NCI-H2081 treated with DMSO at 0.1 percent for 48 hours (cell line): ENCODE results near the gene SNRPA1.

Experiments used
- DNase-seq: peaks from one replicate; lab custom pipeline; 2025; lab: John Stamatoyannopoulos, UW

Gene SNRPA1

DNA sequence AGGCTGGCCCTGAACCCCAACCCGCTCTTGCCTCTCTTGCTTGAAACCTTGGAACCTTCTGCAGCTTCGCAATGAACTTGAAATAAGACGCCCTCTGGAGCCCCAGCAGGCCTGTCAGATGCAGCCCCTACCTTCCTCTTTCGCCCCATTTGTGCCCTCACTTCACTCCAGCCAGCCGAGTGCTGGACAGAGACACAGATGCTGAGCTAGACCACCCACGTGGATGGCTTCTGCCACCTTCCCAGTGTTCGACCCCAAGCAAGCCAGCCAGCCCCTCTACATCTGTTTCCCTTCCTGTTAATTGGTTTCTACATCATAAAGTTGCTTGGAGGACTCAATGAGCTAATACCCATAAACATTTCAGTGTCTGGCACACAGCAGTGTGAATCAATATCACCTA lies 23.8 kb upstream of the SNRPA1 start:
- DNase-seq: no peak

DNA sequence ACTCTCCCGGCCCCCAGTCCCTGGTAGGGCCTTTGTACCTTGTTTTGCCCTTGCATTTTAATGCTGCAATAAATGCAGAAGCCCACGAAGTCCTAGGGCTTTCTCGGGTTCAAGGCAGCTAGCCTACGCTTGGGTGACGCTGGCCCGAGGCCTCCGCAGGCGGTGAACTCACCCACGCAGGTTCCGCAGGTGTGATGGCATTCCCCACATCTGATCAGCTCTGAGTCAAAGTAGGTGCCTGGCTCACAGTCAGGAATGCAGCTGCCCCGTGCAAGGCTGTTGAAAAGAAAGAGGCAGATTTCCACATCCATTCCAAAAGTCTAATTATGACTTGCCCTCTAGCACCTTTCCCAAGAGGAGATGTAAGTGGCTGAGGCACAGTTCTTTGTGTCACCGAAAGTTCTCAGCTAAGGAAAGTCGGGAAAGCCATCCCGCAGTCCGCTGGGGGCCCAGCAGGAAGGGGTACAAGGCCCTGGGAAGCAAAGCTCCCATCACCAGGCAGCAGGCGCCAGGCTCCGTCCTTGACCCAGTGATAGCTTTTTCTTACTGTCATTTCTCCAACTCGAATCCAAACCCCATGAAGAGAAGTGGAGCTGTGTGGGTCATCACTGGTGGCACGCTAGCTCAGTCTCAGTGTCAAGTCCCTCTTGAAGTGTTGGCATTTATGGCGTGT lies 23.2 kb upstream of the SNRPA1 start:
- DNase-seq: no peak

DNA sequence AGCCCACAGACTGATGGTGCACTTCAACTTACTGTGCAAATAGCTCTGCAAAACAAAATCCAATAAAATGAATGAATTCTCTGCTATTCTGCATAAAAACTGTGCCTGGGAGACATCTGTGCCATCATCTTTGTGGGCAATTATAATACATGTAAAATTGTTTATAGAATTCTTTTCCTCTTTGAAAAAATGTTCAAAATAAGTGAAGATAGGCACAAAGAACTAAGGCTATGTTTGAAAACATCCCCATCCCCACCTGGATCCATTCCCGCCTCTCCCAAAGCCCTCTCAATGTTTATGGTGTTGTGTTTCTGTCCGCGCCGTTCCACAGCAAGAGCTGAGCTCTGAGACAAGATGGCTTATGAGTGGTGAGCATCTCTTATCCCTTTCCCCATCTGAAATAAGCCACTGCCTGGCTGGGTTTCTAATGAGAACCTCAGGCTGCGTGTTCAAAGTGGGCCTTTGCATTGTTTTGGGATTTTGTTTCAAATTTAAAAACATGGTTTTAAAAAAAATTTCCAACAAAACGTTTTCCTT lies 22.4 kb upstream of the SNRPA1 start:
- DNase-seq: no peak

DNA sequence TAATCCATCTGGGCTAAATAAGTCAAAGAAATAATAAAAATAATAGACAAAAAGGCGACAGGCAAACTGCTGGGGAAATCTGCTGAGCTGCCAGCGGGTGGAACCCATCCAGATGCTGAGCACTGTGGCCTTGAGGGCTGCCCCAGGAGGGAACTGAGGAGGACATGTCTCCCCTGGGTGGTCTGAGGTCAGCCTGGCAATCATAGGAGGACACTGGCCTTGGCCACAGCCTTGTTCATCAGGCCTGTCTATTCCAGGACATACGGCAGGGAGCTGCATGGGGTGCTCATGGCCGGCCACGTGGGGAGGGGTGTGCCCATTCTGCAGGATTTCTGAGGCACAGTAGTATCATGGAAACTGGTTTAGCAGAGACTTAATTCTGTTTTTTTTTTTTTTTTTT lies 21.5 kb upstream of the SNRPA1 start:
- no peak for DNase-seq

DNA sequence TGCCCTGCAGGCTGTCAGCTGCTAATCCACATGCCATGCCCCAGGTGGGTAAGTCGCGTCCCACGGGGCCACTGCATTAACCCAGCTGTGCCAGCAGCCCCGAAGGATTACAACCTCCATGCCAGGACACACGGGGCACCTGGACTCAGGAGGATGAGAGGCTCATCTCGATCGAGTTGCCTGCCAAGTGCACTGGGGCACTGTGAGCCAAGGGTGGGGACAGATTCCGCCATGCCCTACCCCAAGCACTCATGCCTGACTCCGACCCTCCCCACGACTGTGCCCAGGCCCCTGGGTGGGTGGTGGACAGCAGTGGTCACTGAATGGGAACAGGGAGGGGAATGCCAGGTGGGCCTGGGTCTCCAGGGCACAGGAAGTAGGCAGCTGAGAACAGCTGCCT lies 20.7 kb upstream of the SNRPA1 start:
- no peak for DNase-seq

DNA sequence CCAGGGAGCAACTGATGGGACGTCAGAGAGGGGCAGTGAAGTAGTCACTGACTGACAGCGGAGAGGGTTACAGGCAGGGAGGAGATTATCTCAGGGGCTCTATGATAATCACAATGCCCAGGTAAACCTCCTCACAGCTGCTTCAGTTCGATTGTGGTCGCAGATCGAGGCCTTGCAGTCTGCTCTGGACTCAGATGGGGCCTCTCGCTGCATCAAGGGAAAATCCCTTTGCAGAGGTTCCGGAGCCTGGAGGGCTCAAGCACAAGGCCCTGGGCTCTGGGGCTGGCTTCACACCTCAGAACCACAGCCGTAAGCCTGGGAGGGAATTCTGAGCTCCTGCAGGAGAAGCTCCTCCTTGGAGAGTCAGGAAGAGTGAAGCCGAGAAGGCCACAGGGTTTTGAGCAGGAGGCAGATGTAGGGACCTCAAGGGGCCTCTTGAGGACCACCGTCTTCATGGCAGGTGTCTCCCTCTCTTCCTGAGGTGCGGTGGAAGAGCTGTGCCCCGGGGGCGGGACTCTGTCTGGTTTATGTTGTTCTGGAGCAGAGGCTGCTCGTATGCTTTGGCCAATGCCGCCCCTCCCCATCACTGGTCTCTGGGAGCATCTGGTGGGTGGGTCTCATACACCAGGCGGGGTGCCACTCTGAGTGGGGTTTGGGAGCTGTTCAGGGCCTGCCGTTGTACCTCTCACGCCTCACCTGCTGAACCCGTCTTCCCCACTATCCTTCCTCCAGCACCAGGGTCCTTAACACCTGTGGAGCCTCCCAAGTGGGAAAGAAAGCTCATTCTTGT lies 19.5 kb upstream of the SNRPA1 start:
- DNase-seq: no peak

DNA sequence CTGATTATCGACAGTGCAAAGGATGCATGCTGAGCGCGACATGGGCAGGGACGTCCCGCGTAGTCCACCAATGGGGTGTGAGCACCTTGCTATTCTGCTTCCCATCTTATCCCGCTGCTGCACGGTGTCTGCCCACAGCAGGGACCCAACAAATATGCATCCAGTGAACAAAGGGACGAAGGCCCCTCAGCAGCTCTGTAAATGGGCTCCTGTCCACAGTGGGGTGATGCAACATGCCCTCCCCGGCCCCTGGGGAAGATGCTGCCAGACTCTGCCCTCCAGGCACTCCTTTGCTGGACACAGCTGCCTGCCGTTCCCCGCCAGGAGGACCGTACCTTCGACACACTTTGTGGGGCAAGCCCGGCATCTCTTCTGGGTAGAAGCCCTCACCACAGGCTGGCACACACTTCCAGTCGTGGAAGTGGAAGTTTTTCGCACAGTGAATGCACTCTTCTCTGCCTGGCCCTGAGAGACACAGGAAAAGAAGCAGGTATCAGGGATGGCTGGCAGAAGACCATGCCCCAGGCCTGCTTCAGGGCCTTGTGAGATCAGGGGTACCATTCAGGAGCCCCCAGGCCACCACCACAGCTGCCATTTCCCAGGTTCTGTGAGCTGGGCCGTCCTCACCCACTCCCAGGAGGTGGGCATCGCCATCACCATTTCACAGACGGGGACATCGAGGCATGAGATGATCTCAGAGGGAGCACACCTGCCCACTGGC lies 18.2 kb upstream of the SNRPA1 start:
- DNase-seq: no peak

DNA sequence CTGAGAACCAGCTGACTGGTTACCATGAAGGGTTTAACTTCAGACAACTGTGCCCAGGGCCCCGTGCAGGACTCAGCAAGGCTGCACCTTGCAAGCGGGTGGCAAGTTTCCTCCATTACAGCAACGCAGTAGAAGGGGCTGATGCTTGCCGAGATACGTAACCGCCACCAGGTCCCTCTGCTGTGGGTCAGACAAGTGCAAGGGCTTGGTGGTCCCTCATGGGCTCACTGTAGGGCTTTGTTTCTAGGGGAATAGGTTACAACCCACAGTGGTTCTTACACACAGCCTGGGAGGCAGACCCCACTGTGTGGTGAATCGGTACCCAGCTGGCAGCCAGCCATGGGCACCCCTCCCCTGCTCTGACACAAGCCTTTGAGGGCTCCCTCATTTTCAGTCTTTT lies 15.5 kb upstream of the SNRPA1 start:
- DNase-seq: no peak

DNA sequence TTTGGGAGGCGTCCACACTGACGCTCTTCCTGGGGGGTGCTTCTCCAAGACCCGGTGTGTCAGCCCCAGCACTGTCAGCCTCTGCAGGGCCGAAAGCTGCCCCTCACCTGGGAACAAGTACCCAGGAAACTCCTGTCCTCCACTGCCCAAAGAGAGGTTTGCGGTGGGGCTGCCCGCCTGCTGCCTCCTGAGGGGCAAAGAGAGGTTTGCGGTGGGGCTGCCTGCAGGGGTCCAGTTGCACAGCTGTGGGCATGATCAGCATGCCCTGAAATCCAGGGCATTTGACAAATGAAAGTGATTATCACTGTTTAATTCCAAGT lies 15.1 kb upstream of the SNRPA1 start:
- DNase-seq: no peak

DNA sequence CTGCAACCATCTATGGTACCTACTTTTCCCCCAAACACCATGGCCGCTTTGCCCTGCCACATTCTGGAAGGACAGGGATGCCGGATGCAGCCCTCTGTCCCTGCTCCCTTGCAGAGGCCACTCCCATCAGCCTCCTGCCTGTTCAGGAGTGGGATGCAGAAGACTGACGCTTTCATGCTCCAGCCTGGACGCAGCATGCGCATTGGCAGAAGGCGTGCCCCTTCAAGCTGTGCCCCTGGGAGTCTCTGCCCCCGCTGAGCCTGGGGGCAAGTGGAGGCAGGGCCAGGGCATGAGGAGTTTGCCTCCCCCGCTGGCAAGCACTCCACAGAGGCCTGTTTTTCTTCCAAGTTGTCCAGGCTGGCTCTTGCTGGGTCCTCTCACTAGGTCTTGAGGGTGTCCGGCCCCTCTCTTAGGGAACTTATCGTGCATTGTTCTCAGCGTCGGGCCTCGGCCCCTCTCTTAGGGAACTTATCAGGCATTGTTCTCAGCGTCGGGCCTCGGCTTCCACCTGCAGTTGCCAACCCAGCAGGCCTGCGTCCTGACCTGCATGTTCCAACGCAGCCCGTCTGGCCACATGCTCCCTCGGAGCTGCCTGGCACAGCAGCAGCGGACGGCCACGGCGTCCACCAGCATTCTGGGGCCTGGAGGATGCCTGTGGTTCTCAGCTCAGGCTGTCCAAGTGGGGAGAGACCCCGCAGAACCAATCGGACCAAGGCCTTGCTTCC lies 14.6 kb upstream of the SNRPA1 start:
- DNase-seq: no peak

DNA sequence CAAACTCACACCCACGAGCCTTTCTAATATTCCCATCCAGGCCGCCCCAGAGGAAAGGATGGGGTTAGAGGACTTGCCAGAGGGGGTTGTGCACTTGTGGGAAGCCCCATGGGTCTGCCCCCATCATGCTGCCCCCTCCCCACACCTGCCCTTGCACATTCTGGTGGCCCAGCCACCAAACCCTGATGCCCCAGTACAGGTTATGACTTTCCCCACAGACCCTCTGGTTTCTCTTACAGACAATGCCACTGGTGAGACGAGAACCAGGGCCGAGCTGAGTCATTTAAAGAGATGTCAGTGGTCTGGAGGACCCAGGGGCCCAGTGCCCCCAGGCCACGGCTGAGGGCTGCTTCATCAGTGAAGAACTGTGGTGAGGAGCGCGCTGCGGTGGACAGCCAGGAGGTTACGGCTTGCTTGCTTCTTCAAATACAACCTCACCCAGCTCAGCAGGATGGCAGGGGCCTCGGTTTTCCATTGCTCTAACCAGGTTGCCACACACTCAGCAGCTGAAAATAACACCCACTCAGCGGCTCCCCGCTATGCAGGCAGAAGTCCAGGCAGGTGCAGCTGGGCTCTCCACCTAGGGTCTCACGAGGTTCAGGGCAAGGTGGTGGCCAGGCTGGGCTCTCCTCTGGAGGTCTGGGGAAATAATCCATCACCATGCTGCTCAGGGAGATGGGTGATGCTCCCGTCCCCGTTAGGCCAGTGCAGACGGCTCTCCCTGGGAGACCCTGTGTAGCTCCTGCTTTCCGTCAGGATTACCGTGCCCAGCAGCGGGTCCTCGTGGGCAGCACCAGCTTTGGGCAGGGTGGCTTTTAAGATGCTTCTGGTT lies 13.8 kb upstream of the SNRPA1 start:
- no peak for DNase-seq

DNA sequence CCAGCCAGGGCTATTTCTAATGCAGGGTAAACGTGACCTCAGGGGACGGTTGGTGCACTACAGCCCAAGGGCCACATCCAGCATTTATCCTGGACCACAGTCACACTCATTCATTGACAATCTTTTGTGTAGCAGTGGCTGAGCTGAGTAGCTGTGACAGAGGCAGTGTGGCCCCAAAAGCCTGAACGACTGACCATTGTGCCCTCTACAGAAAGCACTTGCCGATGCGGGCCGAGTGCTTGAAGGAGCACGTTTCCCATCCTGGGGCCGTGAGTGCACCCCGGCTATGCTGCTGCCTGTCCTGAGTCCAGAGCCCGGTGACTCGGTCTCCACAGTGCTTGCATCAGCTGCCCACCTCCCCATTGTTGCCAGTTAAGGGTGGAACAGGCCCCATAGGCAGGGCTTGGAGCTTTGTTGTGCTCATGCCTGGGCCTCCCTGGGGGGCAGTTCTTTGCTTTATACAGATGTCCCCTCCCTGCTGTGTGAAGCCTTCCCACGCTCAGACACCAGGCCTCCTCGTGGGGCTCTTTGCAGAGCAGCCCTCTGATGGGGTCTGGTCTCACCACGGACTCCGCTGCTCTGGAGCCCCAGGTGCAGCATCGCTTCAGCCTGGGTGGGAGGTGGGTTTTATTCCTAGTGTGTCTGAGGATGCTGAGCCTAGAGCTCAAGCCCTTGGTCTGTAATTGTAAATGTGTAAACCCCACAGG lies 13.0 kb upstream of the SNRPA1 start:
- DNase-seq: no peak

DNA sequence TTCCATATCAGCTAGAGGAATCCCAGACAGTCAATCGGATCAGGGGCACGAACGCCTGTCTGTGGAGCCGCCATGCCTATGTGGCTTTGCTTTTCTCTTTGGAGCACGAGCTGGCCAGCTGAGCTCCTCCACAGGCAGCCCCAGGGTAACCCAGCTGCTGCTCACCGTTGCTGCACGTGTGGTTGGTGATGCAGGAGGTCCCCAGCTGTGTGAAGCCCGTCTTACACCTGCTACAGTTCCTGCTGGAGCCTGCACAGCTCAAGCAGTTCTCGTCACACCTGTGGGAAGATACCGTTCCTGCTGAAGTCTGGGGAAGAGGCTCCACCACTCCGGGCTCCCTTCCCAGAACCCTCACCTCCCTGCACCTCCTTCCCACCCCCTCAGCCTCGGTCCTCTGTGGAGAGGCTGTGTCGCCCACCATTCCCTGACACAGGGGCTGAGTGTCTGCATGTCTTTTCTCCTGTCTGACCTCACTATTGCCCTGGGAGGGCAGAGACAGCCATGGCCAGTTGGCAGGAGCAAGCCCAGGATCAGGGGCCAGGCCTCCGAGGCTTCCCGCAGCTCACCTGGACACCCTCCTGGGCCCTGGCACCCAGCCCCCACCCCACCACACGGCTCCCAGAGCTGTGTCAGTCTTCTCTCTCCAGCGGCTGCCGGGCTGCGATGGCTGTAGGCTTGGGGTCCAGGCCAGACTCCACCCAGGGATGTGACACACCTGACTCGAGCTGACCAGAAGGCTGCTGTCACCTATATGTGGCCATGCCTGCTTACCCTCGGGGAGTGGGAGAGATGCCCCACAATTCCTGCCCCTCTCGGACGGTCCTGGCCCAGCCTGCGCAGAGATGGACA lies 12.2 kb upstream of the SNRPA1 start:
- DNase-seq: no peak

DNA sequence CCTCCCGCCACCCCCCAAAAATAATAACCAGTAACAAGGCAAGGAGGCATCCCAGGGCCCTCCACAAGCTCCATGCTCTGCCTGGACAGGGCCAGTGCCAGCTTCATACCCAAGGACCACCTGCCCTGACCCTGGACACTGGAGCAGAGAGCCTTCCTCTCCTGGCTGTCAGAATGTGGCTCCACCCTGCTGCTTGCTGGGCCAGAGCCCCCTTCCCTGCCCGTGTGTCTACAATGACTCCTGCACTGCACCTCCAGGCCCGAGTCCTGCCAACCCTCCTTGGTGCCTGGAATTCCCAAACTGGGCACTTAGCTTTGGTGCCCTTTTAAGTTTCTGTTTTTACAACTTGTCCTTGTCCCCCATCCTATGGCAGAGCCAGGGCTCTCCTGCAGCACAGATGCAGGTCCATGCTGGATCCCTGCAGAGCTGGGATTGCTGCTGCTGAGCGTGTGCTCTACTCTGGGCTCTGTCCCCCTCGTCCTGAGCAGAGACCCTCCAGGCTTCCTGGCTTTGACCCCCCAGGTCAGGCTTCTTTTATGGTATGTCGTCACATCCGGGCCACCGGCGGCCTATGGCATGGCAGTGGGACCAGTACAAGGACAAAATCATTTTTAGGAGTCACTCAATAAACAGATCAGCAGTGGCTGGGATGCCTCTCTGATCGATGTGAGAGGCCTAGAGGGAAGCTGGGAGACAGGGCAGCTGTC lies 11.4 kb upstream of the SNRPA1 start:
- DNase-seq: no peak

DNA sequence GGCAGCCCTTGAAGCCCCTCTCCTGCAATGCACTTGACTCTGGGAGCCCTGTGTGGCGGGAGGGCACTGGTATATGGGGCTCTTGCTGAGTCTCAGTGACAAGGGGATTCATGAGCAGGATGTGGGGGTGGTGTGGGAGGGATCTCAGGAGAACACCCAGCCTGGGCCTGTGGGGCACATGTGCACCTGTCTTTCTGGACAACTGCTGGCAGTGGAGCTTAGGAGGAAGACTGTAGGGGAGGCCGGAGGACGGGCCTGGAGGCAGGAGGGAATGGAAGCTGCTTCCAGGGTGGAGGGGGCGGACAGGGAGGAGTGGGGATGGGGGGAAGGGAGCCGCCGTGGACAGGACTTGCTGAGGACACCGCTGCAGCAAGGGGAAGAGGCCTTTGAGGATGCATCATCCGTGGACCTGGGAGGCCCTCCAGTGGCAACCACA lies 10.8 kb upstream of the SNRPA1 start:
- no peak for DNase-seq

DNA sequence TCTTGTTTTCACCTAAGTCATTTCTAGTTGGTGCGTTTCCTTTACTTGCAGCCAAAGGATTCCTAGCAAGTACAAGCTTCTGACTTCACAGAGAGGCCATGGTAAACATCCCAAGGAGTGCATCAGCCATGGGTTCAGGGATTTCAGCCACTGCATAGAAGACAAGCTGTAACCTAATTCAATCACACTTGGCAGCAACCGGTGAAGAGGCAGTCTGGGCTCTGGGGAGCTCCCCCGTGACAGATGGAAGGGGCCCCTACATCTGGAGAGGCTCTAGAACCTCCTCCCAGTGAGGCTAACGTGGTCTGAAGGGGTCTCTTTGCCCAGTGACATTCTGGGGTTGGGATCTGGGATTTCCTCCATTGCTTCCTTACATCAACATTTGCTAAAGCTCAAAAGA lies 8.4 kb upstream of the SNRPA1 start:
- DNase-seq: no peak

DNA sequence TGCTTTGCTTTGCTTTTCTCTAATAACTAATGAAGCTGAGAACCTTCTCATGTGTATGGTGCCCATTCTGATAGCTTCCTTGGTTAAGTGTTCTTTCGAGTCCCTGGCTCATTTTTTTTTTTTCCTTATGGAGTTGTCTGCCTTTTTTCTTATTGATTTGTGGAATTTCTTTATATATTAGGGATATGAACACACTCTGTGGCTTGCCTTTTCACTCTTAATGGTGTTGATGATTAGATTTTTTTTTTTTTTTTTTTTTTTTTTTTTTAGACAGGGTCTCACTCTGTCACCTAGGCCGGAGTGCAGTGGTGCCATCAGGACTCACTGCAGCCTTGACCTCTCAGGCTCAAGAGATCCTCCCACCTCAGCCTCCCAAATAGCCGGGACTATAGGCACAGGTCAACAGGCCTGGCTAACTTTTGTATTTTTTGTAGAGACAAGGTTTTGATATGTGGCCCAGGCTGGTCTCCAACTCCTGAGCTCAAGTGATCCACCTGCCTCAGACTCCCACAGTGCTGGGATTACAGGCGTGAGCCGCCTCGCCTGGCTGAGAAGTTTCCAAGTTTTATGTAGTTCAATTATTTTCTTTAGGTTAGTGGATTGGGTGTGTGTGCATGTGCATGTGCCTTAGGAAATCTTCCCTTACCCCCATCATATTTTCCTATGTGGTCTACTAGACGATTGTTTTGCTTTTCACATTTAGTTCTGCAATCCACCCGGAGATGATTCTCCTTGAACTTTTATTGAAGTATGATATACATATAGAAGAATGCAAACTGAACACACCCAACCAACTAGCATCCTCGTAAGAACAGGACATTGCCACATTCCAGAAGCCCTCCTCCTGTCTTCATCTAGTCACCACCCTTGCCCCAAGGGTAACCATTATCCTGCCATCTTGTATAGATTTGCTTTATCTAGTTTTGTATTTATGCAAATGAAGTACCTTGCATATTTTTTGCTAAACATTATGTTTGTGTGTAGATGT lies 1.7 kb upstream of the SNRPA1 start:
- no peak for DNase-seq

DNA sequence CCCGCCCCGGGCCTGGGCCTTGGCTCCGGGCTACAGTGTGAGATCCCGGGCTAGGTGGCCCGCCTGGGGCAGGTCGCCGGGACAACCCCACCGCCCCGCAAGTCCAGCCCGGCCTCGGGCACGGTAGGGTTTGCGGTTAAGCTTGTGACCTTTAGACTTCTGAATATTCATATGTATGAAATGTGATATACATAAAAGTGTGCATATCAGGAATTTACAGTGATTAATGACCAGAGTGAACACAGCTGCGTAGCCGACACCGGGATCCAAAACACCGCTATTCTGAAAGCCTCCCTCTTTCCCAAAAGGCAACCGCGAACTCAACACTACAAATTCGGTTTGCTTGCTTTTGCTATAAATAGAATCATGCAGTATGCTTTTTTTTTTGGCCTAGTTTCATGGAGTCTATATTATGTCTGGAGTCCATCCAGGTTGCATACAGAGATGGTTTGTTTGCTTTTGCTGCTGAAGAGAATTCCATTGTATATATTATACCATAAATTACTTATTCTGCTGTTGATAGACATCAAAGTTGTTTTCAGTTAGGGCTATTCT lies 636 bp upstream of the SNRPA1 start:
- no peak for DNase-seq
